Adrenal gland (tissue), 12 donors: ENCODE data around the gene MAP3K6. TPM values are rescaled to one million over a fixed set of nuclear protein-coding genes. Genes with fewer than 3 reads are reported as not detected.
A peak's percentile ranks its signal among the peaks of the same experiment; 100 is the strongest.

Source experiments
- DNase-seq, 7 donors: peaks; one replicate each; pipeline ENCODE4 v3.0.0-alpha.2; 2019 to 2020
- H3K27ac ChIP-seq, 5 donors: fragments of 200-600 bp; sonication (generic) in 4 of 5; 1 replicate in 3 of 5; 2 replicates in 2 of 5; pipeline versions ENCODE4 v1.5.1 to v1.8.0; 2016 to 2020; ENCODE audit warnings: mild to moderate bottlenecking in 1 of 5
- H3K27me3 ChIP-seq: fragments of 200-600 bp; 2 replicates; pipeline ENCODE4 v1.8.0; 2021
- H3K36me3 ChIP-seq, 2 donors: fragments of 200-600 bp; replicated peaks in 1 of 2; 1 replicate in 1 of 2; 2 replicates in 1 of 2; pipeline versions ENCODE4 v1.5.1 to v1.8.0; 2018 to 2022
- H3K4me1 ChIP-seq, 2 donors: fragments of 200-600 bp; replicated peaks in 1 of 2; 1 replicate in 1 of 2; 2 replicates in 1 of 2; pipeline versions ENCODE4 v1.5.1 to v1.8.0; 2018 to 2021
- H3K4me3 ChIP-seq, 4 donors: fragments of 200-600 bp; sonication (generic) in 3 of 4; one replicate each; pipeline ENCODE4 v1.5.1; 2016 to 2018
- H3K9me3 ChIP-seq, 3 donors: fragments of 200-600 bp; sonication (generic) in 1 of 3; replicated peaks in 1 of 3; 1 replicate in 2 of 3; 2 replicates in 1 of 3; pipeline versions ENCODE4 v1.5.1 to v1.8.0; 2016 to 2021
- CTCF ChIP-seq, 6 experiments: fragments of 450-650 bp in 4 of 6; fragments of 200-600 bp in 2 of 6; sonication (generic) in 1 of 6; IDR thresholded peaks; 1 replicate in 5 of 6; 2 replicates in 1 of 6; pipeline versions ENCODE4 v1.5.1 to v1.8.0; 2016 to 2021; ENCODE audit warnings: antibody characterized with exemption in 6 of 6, mild to moderate bottlenecking in 2 of 6, moderate library complexity in 1 of 6
- POLR2A ChIP-seq, 2 donors: fragments of 450-650 bp; IDR thresholded peaks; one replicate each; pipeline ENCODE4 v1.6.1; 2017; ENCODE audit warnings: antibody characterized with exemption in 2 of 2, mild to moderate bottlenecking in 2 of 2, moderate library complexity in 1 of 2
- WGBS, 4 donors: extraction: QIAGEN DNeasy Blood & Tissue Kit in 2 of 4; methylation state at CpG; one replicate each; pipeline versions ENCODE4 v1.1.5 to v1.1.7; 2013 to 2017; 5-methylcytosine and 5-hydroxymethylcytosine counted together
- intact Hi-C, 2 donors: fragments of 100-400 bp; cut with DNase I; formaldehyde crosslinking; loops; one replicate each; pipeline versions ENCODE4 v1.14.1 to v1.15.0; 2022 to 2023
- polyA plus RNA-seq, 3 donors: library from polyadenylated mRNA; stranded (reverse); fragments of 200-250 nt in 2 of 3; fragments of 350-450 nt in 1 of 3; fragmentation: Illumina TruSeq in 1 of 3; extraction: RNeasy Lipid Tissue Mini Kit (QIAGEN cat#74804) in 1 of 3; gene quantifications; one replicate each; pipeline ENCODE4 v1.2.3, GENCODE V29; 2013 to 2014
- total RNA-seq, 9 donors: library from RNA; depleted of rRNA in 4 of 9; stranded (reverse); fragments of >200 nt in 4 of 9; fragments of 120-200 nt in 1 of 9; fragmentation: NEBNext Ultra II Directional in 1 of 9; extraction: Animal tissue kit (Norgen Biotek cat#: 25700) in 1 of 9; gene quantifications; one replicate each; pipeline versions ENCODE4 v1.1.0 to v1.2.4, GENCODE V29; 2013 to 2023
- donor health status: healthy with polysubstance abuse.
- donor health status: Bipolar disorder and iron deficiency.
- donor health status: DM: yes; HTN: yes; CAD: no.
- donor health status: DM: no; HTN: no; CAD: no.
- donor health status: DM: no; HTN: no; CAD: no.
- donor health status: DM: yes; HTN: yes; CAD: no.

MAP3K6 gene
- total and polyA plus RNA-seq, 12 donors, result 6.5 to 136 (median 26.6) TPM

- no peaks in the 10 kb centered on the region for H3K27me3 ChIP-seq
- no peaks in the 10 kb centered on the region for H3K9me3 ChIP-seq
- intact Hi-C loops, result loop anchor here (2.0 to 10.0 kb wide), 5 partner anchors 38 to 270 kb away; partner anchors contain the start of gene AHDC1 (in 1 of the 2)
- TF ChIP-seq CTCF (IDR thresholded peaks at IDR 0.05), result no peak
- TF ChIP-seq POLR2A (IDR thresholded peaks at IDR 0.05), result no peak
- no peak for DNase-seq
- 81 to 87% (median 83%) methylated on average over 1 of the region's 1 CpG for WGBS, 4 donors
- no peak overlapping the region for H3K4me3 ChIP-seq
- H3K27ac ChIP-seq, result no peak overlapping the region
- H3K36me3 ChIP-seq, result no peaks in the 10 kb centered on the region
- H3K4me1 ChIP-seq, result peaks cover 11 to 16% of the 10 kb centered on the region in 2 donors
These were observed 28.2 kb upstream of the MAP3K6 start for GRCh38 chr1:27394925-27395324.

GRCh38 chr1:27394282-27394658, 27.5 kb upstream of the MAP3K6 start:
- Histone ChIP-seq H3K4me3 (no peak overlapping the region), H3K9me3 (no peaks in the 10 kb centered on the region), H3K27me3 (no peaks in the 10 kb centered on the region), H3K4me1 (peaks cover 11 to 16% of the 10 kb centered on the region in 2 donors), H3K36me3 (no peaks in the 10 kb centered on the region), H3K27ac (no peak overlapping the region)
- intact Hi-C loops, result loop anchor here (2.0 to 10.0 kb wide), 4 partner anchors 37 to 271 kb away; no protein-coding TSS in a partner anchor
- WGBS, 4 donors, result 93 to 98% (median 98%) methylated on average over 5 to 9 of the region's 9 CpGs
- DNase-seq, result no peak
- TF ChIP-seq CTCF (IDR thresholded peaks at IDR 0.05) (no peak), POLR2A (IDR thresholded peaks at IDR 0.05) (no peak)

GRCh38 chr1:27393641-27394281, 27.0 kb upstream of the MAP3K6 start:
- Histone ChIP-seq H3K27me3 (no peaks in the 10 kb centered on the region), H3K4me1 (peaks cover 11 to 16% of the 10 kb centered on the region in 2 donors), H3K36me3 (no peaks in the 10 kb centered on the region), H3K9me3 (no peaks in the 10 kb centered on the region), H3K27ac (no peak overlapping the region), H3K4me3 (no peak overlapping the region)
- TF ChIP-seq CTCF (IDR thresholded peaks at IDR 0.05) (no peak), POLR2A (IDR thresholded peaks at IDR 0.05) (no peak)
- intact Hi-C loops, result loop anchor here (2.0 to 10.0 kb wide), 4 partner anchors 36 to 271 kb away; no protein-coding TSS in a partner anchor
- WGBS, 4 donors, result 91 to 96% (median 94%) methylated on average over 7 to 18 of the region's 18 CpGs
- no peak for DNase-seq

GRCh38 chr1:27392778-27393635, 26.2 kb upstream of the MAP3K6 start:
- TF ChIP-seq CTCF (IDR thresholded peaks at IDR 0.05), result peak in 3 of 6 experiments; percentile 7 to 22 (median 7)
- no peak for TF ChIP-seq POLR2A (IDR thresholded peaks at IDR 0.05)
- Histone ChIP-seq H3K27ac (peak overlapping the region in 2 of 5 donors; percentile 57 to 76), H3K4me3 (peak overlapping the region in 1 of 4 donors; percentile 60), H3K4me1 (peaks cover 11 to 16% of the 10 kb centered on the region in 2 donors), H3K36me3 (no peaks in the 10 kb centered on the region), H3K9me3 (no peaks in the 10 kb centered on the region), H3K27me3 (no peaks in the 10 kb centered on the region)
- no peak for DNase-seq
- intact Hi-C loops, result loop anchor here (5.0 to 10.0 kb wide), 3 partner anchors 36 to 272 kb away; no protein-coding TSS in a partner anchor
- 35 to 43% (median 40%) methylated on average over 8 to 30 of the region's 30 CpGs for WGBS, 4 donors
